Measurements from ENCODE around the gene MOB3B.

The MOB3B gene

GRCh38 chr9:27542508-27542907 is 12.9 kb upstream of the MOB3B start:
- peaks cover 2 to 8% of the 10 kb centered on the region in 2 donors for H3K4me1 ChIP-seq (ENCODE audit: control insufficient read depth in 1 of 2, insufficient read depth in 2 of 2, low read length in 2 of 2)
- no peak overlapping the region for H3K27ac ChIP-seq (ENCODE audit: low read depth, low read length)
- no peaks in the 10 kb centered on the region for H3K9me3 ChIP-seq (ENCODE audit: control insufficient read depth in 1 of 2, low read length in 2 of 2)
- no peak overlapping the region for H3K9ac ChIP-seq (ENCODE audit: low read depth in 1 of 2, low read length in 2 of 2)
- no peaks in the 10 kb centered on the region for H3K27me3 ChIP-seq (ENCODE audit: control insufficient read depth in 1 of 2, insufficient read depth in 2 of 2, low read length in 2 of 2)
- peaks cover 5% of the 10 kb centered on the region in 2 donors for H3K36me3 ChIP-seq (ENCODE audit: control insufficient read depth in 1 of 2, insufficient read depth in 2 of 2, low read length in 2 of 2)
- no peak overlapping the region for H3K4me3 ChIP-seq (ENCODE audit: low read depth in 1 of 2, low read length in 2 of 2)

GRCh38 chr9:27541740-27542139 is 12.1 kb upstream of the MOB3B start:
- H3K4me1 ChIP-seq (ENCODE audit: control insufficient read depth in 1 of 2, insufficient read depth in 2 of 2, low read length in 2 of 2): peaks cover 2 to 8% of the 10 kb centered on the region in 2 donors
- H3K27me3 ChIP-seq (ENCODE audit: control insufficient read depth in 1 of 2, insufficient read depth in 2 of 2, low read length in 2 of 2): no peaks in the 10 kb centered on the region
- H3K27ac ChIP-seq (ENCODE audit: low read depth, low read length): no peak overlapping the region
- H3K36me3 ChIP-seq (ENCODE audit: control insufficient read depth in 1 of 2, insufficient read depth in 2 of 2, low read length in 2 of 2): peaks cover 5% of the 10 kb centered on the region in 2 donors
- H3K4me3 ChIP-seq (ENCODE audit: low read depth in 1 of 2, low read length in 2 of 2): no peak overlapping the region
- no peak overlapping the region for H3K9ac ChIP-seq (ENCODE audit: low read depth in 1 of 2, low read length in 2 of 2)
- no peaks in the 10 kb centered on the region for H3K9me3 ChIP-seq (ENCODE audit: control insufficient read depth in 1 of 2, low read length in 2 of 2)

GRCh38 chr9:27540502-27540901 is 10.9 kb upstream of the MOB3B start:
- Histone ChIP-seq H3K4me3 (ENCODE audit: low read depth in 1 of 2, low read length in 2 of 2) (no peak overlapping the region), H3K9me3 (ENCODE audit: control insufficient read depth in 1 of 2, low read length in 2 of 2) (no peaks in the 10 kb centered on the region), H3K36me3 (ENCODE audit: control insufficient read depth in 1 of 2, insufficient read depth in 2 of 2, low read length in 2 of 2) (peaks cover 3 to 4% of the 10 kb centered on the region in 2 donors), H3K4me1 (ENCODE audit: control insufficient read depth in 1 of 2, insufficient read depth in 2 of 2, low read length in 2 of 2) (peaks cover 2 to 8% of the 10 kb centered on the region in 2 donors), H3K9ac (ENCODE audit: low read depth in 1 of 2, low read length in 2 of 2) (no peak overlapping the region), H3K27ac (ENCODE audit: low read depth, low read length) (no peak overlapping the region), H3K27me3 (ENCODE audit: control insufficient read depth in 1 of 2, insufficient read depth in 2 of 2, low read length in 2 of 2) (no peaks in the 10 kb centered on the region)

- no peaks in the 10 kb centered on the region for H3K9me3 ChIP-seq (ENCODE audit: control insufficient read depth in 1 of 2, low read length in 2 of 2)
- no peak overlapping the region for H3K4me3 ChIP-seq (ENCODE audit: low read depth in 1 of 2, low read length in 2 of 2)
- H3K9ac ChIP-seq (ENCODE audit: low read depth in 1 of 2, low read length in 2 of 2): no peak overlapping the region
- no peaks in the 10 kb centered on the region for H3K36me3 ChIP-seq (ENCODE audit: control insufficient read depth in 1 of 2, insufficient read depth in 2 of 2, low read length in 2 of 2)
- H3K4me1 ChIP-seq (ENCODE audit: control insufficient read depth in 1 of 2, insufficient read depth in 2 of 2, low read length in 2 of 2): peaks cover 7 to 8% of the 10 kb centered on the region in 2 donors
- H3K27ac ChIP-seq (ENCODE audit: low read depth, low read length): no peak overlapping the region
- no peaks in the 10 kb centered on the region for H3K27me3 ChIP-seq (ENCODE audit: control insufficient read depth in 1 of 2, insufficient read depth in 2 of 2, low read length in 2 of 2)
Observed at GRCh38 chr9:27539479-27540441, 10.1 kb upstream of the MOB3B start.

GRCh38 chr9:27538647-27539046 is 9.0 kb upstream of the MOB3B start:
- no peaks in the 10 kb centered on the region for H3K9me3 ChIP-seq (ENCODE audit: control insufficient read depth in 1 of 2, low read length in 2 of 2)
- H3K4me1 ChIP-seq (ENCODE audit: control insufficient read depth in 1 of 2, insufficient read depth in 2 of 2, low read length in 2 of 2): peaks cover 8 to 10% of the 10 kb centered on the region in 2 donors
- H3K9ac ChIP-seq (ENCODE audit: low read depth in 1 of 2, low read length in 2 of 2): no peak overlapping the region
- no peaks in the 10 kb centered on the region for H3K36me3 ChIP-seq (ENCODE audit: control insufficient read depth in 1 of 2, insufficient read depth in 2 of 2, low read length in 2 of 2)
- H3K4me3 ChIP-seq (ENCODE audit: low read depth in 1 of 2, low read length in 2 of 2): no peak overlapping the region
- no peaks in the 10 kb centered on the region for H3K27me3 ChIP-seq (ENCODE audit: control insufficient read depth in 1 of 2, insufficient read depth in 2 of 2, low read length in 2 of 2)
- no peak overlapping the region for H3K27ac ChIP-seq (ENCODE audit: low read depth, low read length)

GRCh38 chr9:27537756-27538155 is 8.1 kb upstream of the MOB3B start:
- Histone ChIP-seq H3K36me3 (ENCODE audit: control insufficient read depth in 1 of 2, insufficient read depth in 2 of 2, low read length in 2 of 2) (no peaks in the 10 kb centered on the region), H3K27me3 (ENCODE audit: control insufficient read depth in 1 of 2, insufficient read depth in 2 of 2, low read length in 2 of 2) (no peaks in the 10 kb centered on the region), H3K4me3 (ENCODE audit: low read depth in 1 of 2, low read length in 2 of 2) (no peak overlapping the region), H3K9ac (ENCODE audit: low read depth in 1 of 2, low read length in 2 of 2) (no peak overlapping the region), H3K4me1 (ENCODE audit: control insufficient read depth in 1 of 2, insufficient read depth in 2 of 2, low read length in 2 of 2) (peaks cover 8 to 10% of the 10 kb centered on the region in 2 donors), H3K27ac (ENCODE audit: low read depth, low read length) (no peak overlapping the region), H3K9me3 (ENCODE audit: control insufficient read depth in 1 of 2, low read length in 2 of 2) (no peaks in the 10 kb centered on the region)

- Histone ChIP-seq H3K27ac (ENCODE audit: low read depth, low read length) (no peak overlapping the region), H3K4me1 (ENCODE audit: control insufficient read depth in 1 of 2, insufficient read depth in 2 of 2, low read length in 2 of 2) (peaks cover 8 to 15% of the 10 kb centered on the region in 2 donors), H3K36me3 (ENCODE audit: control insufficient read depth in 1 of 2, insufficient read depth in 2 of 2, low read length in 2 of 2) (no peaks in the 10 kb centered on the region), H3K9me3 (ENCODE audit: control insufficient read depth in 1 of 2, low read length in 2 of 2) (no peaks in the 10 kb centered on the region), H3K9ac (ENCODE audit: low read depth in 1 of 2, low read length in 2 of 2) (no peak overlapping the region), H3K27me3 (ENCODE audit: control insufficient read depth in 1 of 2, insufficient read depth in 2 of 2, low read length in 2 of 2) (no peaks in the 10 kb centered on the region), H3K4me3 (ENCODE audit: low read depth in 1 of 2, low read length in 2 of 2) (no peak overlapping the region)
Observed at GRCh38 chr9:27537027-27537435, 7.4 kb upstream of the MOB3B start.

GRCh38 chr9:27536168-27536567 is 6.6 kb upstream of the MOB3B start:
- Histone ChIP-seq H3K4me1 (ENCODE audit: control insufficient read depth in 1 of 2, insufficient read depth in 2 of 2, low read length in 2 of 2) (peaks cover 8 to 21% of the 10 kb centered on the region in 2 donors), H3K9me3 (ENCODE audit: control insufficient read depth in 1 of 2, low read length in 2 of 2) (no peaks in the 10 kb centered on the region), H3K4me3 (ENCODE audit: low read depth in 1 of 2, low read length in 2 of 2) (no peak overlapping the region), H3K9ac (ENCODE audit: low read depth in 1 of 2, low read length in 2 of 2) (no peak overlapping the region), H3K27ac (ENCODE audit: low read depth, low read length) (no peak overlapping the region), H3K36me3 (ENCODE audit: control insufficient read depth in 1 of 2, insufficient read depth in 2 of 2, low read length in 2 of 2) (no peaks in the 10 kb centered on the region), H3K27me3 (ENCODE audit: control insufficient read depth in 1 of 2, insufficient read depth in 2 of 2, low read length in 2 of 2) (no peaks in the 10 kb centered on the region)

- Histone ChIP-seq H3K27me3 (ENCODE audit: control insufficient read depth in 1 of 2, insufficient read depth in 2 of 2, low read length in 2 of 2) (no peaks in the 10 kb centered on the region), H3K36me3 (ENCODE audit: control insufficient read depth in 1 of 2, insufficient read depth in 2 of 2, low read length in 2 of 2) (no peaks in the 10 kb centered on the region), H3K4me3 (ENCODE audit: low read depth in 1 of 2, low read length in 2 of 2) (no peak overlapping the region), H3K9me3 (ENCODE audit: control insufficient read depth in 1 of 2, low read length in 2 of 2) (no peaks in the 10 kb centered on the region), H3K27ac (ENCODE audit: low read depth, low read length) (no peak overlapping the region), H3K9ac (ENCODE audit: low read depth in 1 of 2, low read length in 2 of 2) (no peak overlapping the region), H3K4me1 (ENCODE audit: control insufficient read depth in 1 of 2, insufficient read depth in 2 of 2, low read length in 2 of 2) (peaks cover 8 to 25% of the 10 kb centered on the region in 2 donors)
Observed at GRCh38 chr9:27535701-27536118, 6.1 kb upstream of the MOB3B start.

GRCh38 chr9:27534658-27535209 is 5.1 kb upstream of the MOB3B start:
- Histone ChIP-seq H3K36me3 (ENCODE audit: control insufficient read depth in 1 of 2, insufficient read depth in 2 of 2, low read length in 2 of 2) (no peaks in the 10 kb centered on the region), H3K4me3 (ENCODE audit: low read depth in 1 of 2, low read length in 2 of 2) (no peak overlapping the region), H3K9ac (ENCODE audit: low read depth in 1 of 2, low read length in 2 of 2) (no peak overlapping the region), H3K27ac (ENCODE audit: low read depth, low read length) (no peak overlapping the region), H3K27me3 (ENCODE audit: control insufficient read depth in 1 of 2, insufficient read depth in 2 of 2, low read length in 2 of 2) (no peaks in the 10 kb centered on the region), H3K9me3 (ENCODE audit: control insufficient read depth in 1 of 2, low read length in 2 of 2) (no peaks in the 10 kb centered on the region), H3K4me1 (ENCODE audit: control insufficient read depth in 1 of 2, insufficient read depth in 2 of 2, low read length in 2 of 2) (peaks cover 13 to 34% of the 10 kb centered on the region in 2 donors)

Measured in duodenal mucosa (tissue), 2 donors.